GM18508 (cell line): ENCODE data around the gene SPATC1L.
"Not testable (repeated sequence)": the region's sequence is repeated elsewhere in the genome, so short reads cannot be mapped to it uniquely, and the experiment has no call there.

Source experiments
- ATAC-seq: cut with Tn5 transposase; IDR thresholded peaks from one replicate; pipeline ENCODE4 v1.9.1; 2021; ENCODE audit warnings: moderate number of reproducible peaks; ENCODE audit not compliant: insufficient read depth, unreplicated experiment

SPATC1L gene

DNA sequence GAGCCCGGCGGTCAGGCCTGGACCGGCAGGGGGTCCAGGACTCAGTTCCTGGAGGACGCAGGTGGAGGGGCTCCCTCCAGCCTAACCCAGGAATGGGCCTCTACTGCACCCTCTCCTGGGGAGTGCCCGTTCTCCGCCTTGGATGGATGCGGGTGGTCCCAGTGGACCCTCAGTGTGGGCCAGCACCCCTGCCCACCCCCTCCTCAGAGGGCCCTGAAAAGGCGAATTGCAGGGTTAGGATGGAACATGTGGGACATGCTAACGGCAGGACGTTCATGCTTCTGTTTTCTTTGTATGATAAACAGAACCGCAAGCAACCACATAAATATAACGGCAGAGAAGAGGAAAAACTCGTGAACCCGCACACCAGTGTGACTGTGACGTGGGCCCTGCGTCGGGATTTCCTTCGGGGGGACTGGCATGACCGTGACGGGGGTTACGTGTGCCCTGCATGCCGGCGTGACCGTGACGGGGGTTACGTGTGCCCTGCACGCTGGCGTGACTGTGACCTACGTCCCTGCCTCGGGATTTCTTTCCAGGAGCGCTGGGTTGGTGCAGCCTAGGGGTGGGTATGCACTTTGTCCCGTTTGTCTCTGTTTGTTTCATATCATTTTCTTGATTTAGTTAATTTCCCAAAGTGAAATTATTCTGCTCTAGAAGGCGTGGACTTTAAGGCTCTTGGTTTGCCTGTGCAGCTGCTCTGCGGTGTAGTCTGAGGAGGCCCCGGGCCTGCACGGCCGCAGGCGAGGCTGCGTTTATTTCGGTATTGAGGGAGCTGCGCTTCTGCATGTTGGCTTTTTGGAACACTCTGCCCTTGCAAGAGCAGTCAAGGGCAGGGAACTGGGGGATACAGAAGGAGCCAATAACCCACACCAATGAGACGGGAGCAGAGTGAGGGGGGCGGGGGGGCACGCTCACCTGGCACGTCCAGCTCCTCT is 32.0 kb downstream of the SPATC1L start:
- ATAC-seq = no peak

DNA sequence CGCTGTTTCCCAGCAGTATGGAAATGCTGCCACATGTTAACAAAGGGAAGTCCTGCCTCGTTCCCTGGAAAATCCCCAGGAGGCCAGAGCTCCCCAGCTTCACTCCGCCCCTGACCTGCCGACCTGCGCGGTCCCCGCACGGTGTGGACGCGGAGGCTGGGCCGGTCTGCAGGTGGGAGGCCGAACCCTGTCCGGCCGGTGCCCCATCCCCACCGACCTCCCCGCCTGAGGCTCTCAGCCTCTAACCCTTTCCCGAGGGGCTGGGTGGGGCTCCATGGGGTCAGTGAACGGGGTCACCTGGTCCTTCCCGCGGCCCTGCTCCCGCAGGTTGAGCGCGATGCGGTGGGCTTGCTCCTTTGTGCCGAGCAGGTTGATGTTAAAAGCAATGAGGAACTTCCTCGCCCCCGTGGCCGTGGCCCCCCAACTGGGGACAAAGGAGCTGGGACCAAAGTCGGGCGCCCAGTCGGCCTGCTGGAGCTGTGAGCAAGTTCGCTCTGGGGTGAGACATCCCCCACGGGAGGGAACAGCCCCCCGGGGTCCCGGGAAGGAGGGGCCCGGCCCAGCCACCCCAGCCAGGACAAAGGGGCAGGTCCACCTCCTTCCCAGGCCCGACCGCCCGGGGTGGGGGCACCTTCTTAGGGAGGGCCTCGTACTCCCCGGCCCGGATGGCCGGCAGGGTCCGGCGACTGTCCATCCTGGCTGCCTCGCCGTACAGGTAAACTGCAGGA is 32.8 kb downstream of the SPATC1L start:
- ATAC-seq = no peak

DNA sequence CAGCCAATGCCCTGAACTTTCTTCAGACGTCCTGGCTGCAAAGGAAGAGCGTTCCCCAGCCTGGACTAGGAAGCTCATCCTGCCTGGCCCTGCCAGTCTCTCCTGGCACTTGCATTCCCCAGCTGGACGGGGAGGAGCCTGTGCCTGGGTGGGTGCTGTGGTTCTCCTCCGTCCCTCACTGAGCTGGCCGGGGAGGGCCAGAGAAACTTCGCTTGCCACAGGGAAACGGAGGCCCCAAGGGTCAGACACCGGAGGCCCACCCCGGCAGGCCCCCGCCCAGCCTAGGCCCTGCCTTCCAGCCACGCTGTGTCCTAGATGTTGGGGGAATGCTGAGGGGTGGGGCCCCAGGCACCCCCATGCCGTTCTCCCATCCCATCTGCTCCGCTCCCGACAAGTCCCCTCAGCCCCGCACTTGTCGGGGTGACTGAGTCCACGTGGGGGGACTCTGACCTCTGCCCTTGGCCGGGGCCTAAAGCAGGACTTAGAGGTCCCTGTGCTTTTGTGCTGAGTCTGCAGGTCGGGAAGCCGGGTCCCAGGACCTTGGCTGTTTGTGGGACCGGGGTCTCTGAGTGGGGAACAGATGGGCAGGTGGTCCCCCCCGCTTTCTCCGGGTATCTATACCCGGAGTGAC is 33.7 kb downstream of the SPATC1L start:
- no peak for ATAC-seq

DNA sequence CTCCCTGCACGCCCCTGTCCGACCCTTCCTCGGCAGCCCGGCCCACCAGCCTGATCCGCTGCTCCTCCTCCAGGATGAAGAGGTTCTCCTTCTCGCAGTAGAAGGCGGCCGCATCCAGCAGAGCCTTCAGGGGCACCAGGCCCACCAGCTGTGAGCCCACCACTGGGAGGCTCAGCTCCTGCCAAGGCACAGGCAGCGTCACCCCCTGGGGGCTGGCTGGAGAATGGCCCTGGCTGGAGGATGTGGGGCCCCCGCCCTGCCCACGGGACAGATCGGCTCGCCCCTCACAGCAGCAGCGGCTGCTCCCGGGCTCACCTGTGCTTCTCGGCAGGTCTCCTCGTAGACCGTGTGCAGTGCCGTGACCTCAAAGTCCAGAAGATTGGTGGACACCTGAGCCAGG is 34.2 kb downstream of the SPATC1L start:
- ATAC-seq = no peak

DNA sequence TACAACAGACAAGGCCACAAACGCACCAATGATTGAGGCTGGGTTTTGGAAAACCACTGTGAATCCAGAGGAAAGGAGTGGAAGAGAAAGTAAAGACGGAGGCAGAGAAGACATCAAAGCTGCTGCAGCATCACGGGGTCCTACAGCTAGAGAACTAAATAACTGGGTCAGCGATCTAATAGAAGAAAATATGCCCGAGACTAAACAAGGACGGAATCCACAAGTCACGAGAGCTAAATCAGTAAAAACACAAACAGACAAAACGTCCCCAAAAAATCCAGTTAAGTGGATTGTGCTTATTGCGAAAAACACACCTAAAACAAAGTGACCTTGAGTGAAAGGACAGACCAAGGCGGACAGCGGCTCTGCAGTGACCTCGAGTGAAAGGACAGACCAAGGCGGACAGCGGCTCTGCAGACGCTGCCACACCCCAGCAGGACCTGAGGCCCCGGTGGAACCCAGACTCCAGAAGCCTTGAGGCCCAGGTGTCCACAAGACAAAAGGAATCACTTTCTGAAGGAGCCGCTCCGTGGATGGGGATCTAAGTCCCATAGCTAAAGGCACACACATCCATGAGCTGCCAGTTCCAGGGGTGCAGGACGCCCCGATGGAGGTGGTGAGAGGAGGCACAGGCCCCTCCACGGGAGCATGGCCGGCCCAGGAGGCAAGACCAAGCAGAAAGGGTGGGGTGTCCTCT is 34.9 kb downstream of the SPATC1L start:
- ATAC-seq = no peak

DNA sequence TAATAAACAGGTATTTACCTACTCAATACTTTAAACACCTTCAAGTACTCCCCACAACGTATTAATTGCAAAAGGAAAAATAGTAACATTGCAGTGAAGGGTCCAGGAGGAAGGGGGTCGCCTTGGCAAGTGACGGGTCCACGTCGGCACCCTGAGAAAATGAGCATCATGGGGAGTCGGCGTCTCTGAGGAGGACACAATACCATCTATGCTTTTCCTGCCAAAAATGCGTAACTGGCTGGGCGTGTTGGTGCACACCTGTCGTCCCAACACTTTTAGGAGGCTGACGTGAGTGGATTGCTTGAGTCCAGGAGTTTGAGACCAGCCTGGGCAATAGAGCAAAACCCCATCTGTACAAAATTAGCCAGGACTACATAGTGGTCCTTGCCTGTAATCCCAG is 36.2 kb downstream of the SPATC1L start:
- ATAC-seq = no peak

DNA sequence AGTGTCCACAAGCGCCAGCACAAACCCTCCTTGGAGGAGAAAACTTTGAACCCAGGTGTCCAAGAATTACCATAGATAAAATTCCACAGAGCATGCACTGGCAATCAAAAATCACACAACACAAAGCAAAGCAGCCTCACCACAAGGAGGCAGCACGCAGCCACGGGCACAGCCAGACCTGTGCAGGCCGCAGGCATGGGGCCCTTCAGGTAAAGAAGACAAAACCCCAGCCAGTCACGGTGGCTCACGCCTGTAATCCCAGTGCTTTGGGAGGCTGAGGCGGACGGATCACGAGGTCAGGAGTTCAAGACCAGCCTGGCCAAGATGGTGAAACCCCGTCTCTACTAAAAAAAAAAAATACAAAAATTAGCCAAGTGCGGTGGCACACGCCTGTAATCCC is 36.8 kb downstream of the SPATC1L start:
- not testable (repeated sequence) for ATAC-seq

DNA sequence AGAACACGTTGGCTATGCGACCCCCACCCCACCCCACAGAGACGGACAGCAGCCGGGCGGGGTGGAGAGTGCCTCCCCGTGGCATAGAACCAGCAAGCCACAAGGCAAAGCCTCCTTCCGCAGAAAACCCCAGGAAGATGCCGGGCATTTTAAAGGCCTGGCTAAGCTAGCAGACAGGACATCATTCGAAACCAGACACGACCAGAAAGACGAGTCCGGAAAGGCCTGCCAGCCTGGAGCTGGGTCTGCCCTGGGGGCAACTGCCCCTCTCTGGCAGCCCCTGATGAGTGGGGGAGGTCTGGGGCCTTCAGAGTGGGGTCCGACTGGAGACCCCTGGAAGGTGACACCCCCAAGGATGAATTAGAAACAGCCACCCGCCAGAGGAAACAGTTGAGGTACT is 37.4 kb downstream of the SPATC1L start:
- ATAC-seq = no peak

DNA sequence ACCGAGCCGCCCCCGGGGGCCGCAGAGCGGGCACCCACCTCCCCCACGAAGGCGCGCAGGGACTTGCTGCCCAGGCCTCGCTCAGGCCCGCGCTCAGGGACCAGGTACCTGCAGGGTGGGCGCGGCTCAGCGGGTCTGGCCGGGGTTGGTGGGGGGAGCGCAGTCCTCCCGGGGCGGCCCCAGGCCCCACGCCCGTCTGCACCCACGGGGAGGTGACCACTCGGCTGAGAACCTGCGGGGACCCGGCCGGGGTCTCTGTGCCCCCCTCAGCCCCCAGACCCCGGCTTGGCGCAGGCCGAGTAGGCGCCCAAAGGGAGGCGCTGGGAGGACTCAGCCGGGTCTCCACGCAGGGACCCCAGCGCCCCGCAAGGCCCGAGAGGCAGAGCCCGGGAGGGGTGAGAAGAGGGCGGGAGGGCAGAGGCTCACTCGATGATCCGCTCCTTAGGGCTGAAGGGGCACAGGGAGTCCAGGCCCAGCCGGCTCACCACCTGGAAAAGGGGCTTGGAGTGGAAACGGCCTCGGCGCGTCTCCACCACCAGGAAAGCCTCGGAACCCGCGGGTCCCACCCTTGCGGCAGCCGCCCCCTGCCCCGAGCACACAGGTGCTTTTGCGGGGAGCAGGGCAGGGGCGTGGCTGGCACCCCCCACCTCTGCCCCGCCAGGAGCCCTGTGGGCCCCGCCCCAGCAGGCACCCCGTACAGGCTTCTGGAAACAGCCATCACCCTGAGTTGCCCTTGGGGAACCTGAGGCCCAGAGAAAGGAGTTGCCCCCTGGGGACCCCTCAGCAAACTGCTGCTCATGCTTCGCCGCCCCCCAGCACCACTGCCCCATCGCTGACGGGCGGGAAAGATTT is 38.2 kb downstream of the SPATC1L start:
- no peak for ATAC-seq

DNA sequence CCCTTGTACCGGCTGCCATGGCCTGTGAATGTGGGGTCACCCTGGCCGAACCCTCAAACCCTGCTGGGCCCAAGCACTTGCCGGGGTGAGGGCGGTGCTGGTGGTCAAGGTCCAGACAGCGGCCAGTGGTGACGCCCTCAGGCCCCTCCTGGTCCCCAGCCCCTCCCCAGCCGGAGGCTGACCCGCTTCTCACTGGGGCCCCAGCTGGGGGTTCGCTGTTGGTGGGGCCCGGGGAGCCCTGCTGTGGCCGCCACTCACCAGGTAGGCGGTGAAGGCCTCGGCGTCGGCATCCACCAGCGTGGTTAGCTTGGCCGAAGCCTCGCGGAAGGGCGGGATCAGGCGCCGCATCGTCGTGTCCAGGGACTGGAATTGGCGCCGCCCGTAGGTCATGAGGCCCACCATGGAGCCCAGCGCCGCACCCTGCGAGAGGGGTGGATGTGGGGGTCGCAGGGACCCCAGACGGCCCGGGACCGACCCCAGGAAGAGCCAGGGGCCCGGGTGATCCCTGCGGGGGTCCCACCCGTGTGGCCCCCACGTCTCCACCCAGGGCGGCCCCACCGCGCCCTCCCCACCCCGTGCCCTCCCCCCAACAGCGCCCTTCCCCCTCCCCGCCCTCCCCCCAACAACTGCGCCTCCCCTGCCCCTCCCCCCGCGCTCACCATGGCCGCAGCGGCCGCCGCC is 39.0 kb downstream of the SPATC1L start:
- no peak for ATAC-seq

DNA sequence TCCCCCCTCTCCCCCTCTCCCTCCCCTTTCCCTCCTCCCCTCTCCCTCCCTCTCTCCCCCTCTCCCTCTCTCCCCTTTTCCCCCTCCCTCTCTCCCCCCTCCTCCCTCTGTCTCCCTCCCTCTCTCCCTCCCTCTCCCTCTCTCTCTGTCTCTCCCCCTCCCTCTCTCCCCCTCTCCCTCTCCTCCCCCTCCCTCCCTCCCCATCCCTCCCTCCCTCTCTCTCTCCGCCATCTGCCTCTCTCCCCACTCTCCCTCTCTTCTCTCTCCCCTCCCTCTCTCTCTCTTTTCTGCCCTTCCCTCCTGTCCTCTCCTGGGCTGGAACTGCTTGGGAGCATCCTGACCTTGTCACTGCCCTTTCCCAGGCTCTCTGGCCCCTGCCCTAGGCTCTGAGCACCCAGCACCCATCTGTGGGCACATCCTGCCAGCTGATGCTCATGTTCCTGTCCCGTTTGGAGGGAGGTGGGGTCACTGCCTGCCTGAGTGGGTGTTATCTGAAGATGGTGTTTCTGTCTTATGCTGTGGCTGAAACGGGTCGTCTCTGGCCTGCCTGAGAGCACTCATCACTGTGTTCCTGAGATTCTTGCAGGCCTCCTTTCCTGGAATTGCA is 39.7 kb downstream of the SPATC1L start:
- no peak for ATAC-seq

DNA sequence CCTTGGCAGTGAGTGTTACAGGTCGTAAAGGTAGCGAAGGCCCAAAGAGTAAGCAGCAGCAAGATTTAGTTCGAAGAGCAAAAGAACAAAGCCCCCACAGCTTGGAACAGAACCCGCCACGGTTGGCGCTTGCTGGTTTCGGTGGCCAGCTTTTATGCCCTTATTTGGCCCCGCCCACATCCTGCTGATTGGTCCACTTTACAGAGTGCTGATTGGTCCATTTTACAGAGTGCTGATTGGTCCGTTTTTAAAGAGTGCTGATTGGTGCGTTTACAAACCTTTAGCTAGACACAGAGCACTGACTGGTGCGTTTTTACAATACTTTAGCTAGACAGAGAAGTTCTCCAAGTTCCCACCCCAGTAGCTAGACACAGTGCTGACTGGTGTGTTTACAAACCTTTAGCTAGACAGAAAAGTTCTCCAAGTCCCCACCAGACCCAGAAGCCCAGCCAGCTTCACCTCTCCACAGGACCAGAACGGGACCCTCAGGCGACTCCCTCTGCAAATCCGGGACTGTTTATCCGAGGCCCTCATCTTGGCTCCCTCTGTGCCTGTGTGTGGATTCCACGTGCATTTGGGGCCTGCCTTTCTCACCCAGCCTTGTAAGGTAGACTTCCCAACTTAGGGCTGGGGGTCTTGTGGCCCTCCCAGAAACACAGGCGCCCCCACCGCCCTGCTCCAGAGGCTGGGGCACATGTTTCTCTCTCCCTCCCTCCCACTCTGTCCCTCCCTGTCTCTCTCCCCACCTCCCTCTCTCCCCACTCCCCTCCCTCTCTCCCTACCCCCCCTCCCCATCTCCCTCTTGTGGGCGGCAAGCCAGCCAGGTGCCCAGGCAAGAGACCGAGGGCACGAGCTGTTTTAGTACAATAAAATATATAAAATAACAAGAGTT is 41.4 kb downstream of the SPATC1L start:
- no peak for ATAC-seq

DNA sequence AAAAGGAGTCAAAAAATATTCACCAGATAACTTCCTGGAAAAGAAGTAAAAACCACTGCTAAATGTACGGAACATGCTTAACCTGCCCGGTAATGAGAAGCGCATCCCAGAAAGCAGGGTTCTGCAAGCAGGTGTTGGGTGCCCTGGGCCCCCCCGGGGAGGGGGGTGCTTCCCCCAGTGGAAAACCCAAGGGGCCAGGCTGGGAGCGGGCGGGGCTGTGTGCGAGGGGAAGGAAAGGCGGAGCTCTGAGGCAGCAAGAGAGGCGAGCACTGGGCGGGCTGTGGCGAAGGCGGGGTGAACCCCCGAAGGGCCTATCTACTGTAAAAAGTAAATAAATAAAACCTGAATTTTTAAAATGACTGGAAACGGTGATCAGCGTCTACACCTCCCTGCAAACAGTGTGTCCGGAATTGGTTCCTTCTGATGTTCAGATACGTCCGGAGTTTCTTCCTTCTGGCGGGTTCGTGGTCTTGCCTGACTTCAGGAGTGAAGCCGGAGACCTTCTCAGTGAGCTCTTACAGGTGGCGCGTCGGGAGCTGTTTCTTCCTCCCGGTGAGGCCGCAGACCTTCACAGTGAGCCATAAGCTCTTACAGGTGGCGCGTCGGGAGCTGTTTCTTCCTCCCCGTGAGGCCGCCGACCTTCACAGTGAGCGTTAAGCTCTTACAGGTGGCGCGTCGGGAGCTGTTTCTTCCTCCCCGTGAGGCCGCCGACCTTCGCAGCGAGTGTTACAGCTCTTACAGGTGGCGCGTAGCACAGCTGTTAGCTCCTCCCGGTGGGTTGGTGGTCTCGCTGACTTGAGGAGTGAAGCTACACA is 42.3 kb downstream of the SPATC1L start:
- ATAC-seq = no peak

DNA sequence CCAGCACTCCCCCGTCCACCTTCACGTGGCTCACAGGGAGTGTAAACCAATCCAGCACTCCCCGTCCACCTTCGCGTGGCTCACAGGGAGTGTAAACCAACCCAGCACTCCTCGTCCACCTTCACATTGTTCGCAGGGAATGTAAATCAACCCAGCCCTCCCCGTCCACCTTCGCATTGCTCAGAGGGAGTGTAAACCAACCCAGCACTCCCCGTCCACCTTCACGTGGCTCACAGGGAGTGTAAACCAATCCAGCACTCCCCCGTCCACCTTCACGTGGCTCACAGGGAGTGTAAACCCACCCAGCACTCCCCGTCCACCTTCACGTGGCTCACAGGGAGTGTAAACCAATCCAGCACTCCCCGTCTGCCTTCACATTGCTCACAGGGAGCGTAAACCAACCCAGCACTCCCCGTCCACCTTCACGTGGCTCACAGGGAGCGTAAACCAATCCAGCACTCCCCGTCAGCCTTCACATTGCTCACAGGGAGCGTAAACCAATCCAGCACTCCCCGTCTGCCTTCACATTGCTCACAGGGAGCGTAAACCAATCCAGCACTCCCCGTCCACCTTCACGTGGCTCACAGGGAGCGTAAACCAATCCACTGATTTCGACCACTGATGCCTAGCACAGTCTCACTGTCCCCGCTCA is 43.8 kb downstream of the SPATC1L start:
- not testable (repeated sequence) for ATAC-seq

DNA sequence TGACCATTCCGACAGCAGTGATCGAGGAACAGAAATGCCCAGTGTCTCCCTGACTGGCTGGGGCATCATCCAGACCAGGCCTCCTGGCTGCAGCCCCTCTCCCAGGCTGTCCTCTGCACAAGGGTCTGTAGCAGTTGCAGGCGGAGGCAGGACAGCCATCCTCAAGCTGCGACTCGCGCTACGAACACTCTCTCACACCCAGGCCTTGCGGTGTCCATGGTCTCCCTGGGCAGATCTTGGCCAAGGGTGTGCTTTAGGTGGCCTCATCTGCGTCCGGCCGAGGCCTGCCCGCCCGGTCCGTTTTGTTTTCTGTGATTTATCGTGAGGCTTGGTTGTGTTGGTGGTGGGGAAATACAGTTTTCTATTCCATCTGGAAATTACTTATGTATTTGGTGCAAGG is 44.6 kb downstream of the SPATC1L start:
- no peak for ATAC-seq

DNA sequence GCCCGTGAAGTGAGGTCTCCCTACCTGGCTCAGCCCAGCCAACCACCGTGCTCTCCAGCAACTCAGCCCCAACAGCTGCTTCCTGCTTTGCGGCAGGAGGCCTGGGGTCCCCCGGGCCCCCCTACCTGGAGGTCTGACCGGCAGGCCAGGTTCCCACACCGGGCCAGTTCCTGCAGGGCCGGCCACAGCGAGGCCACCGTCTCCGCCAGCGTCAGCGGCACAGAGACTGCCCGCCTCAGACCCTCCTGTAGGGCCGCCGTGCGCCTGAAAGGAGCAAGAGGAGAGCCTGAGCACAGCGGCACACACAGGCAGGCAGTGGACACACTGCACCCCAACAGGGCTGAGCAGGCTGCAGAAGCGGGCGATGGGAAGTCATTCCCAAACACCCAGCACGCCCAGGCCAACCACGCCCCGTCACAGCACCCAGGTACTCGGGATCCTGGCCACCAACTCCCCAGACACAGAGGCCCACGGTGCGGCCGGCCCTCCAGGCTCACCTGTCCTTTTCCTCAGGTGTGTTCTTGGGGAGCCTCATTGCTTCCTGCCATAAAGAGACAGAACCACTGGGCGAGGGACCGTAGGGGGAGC is 45.8 kb downstream of the SPATC1L start:
- ATAC-seq = no peak
